ENCODE measurements around the gene HSD17B1. TPM values are rescaled to one million over a fixed set of nuclear protein-coding genes. Genes with fewer than 3 reads are reported as not detected.

Gene HSD17B1
- total and polyA plus RNA-seq, 2 of the 13 experiments (the other 11 are each of a cell fraction or from before 2014, with no cell fraction given), result 0.54 to 0.93 TPM

DNA sequence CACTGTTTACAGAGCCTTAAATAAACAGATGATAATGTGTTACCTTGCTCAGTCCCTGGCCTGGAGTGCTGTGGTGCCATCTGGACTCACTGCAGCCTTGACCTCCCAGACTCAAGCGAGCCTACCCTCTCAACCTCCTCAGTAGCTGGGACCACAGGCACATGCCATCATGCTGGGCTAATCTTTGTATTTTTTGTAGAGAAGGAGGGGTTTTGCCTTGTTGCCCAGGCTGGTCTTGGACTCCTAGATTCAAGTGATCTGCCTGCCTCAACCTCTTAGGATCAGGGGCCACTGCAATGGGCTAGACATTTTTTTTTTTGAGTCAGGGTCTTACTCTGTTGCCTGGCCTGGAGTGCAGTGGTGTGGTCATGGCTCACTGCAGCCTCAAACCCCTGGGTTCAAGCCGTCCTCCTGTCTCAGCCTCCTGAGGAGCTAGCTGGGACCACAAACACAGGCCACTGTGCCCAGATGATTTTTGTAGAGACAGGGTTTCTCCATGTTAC lies 21.7 kb upstream of the HSD17B1 start (continued):
- TF ChIP-seq, protein P1, sequence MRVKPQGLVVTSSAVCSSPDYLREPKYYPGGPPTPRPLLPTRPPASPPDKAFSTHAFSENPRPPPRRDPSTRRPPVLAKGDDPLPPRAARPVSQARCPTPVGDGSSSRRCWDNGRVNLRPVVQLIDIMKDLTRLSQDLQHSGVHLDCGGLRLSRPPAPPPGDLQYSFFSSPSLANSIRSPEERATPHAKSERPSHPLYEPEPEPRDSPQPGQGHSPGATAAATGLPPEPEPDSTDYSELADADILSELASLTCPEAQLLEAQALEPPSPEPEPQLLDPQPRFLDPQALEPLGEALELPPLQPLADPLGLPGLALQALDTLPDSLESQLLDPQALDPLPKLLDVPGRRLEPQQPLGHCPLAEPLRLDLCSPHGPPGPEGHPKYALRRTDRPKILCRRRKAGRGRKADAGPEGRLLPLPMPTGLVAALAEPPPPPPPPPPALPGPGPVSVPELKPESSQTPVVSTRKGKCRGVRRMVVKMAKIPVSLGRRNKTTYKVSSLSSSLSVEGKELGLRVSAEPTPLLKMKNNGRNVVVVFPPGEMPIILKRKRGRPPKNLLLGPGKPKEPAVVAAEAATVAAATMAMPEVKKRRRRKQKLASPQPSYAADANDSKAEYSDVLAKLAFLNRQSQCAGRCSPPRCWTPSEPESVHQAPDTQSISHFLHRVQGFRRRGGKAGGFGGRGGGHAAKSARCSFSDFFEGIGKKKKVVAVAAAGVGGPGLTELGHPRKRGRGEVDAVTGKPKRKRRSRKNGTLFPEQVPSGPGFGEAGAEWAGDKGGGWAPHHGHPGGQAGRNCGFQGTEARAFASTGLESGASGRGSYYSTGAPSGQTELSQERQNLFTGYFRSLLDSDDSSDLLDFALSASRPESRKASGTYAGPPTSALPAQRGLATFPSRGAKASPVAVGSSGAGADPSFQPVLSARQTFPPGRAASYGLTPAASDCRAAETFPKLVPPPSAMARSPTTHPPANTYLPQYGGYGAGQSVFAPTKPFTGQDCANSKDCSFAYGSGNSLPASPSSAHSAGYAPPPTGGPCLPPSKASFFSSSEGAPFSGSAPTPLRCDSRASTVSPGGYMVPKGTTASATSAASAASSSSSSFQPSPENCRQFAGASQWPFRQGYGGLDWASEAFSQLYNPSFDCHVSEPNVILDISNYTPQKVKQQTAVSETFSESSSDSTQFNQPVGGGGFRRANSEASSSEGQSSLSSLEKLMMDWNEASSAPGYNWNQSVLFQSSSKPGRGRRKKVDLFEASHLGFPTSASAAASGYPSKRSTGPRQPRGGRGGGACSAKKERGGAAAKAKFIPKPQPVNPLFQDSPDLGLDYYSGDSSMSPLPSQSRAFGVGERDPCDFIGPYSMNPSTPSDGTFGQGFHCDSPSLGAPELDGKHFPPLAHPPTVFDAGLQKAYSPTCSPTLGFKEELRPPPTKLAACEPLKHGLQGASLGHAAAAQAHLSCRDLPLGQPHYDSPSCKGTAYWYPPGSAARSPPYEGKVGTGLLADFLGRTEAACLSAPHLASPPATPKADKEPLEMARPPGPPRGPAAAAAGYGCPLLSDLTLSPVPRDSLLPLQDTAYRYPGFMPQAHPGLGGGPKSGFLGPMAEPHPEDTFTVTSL (CRISPR knock-in tag; IDR thresholded peaks at IDR 0.05; ENCODE audit: borderline replicate concordance), result peak; percentile 74; the same call in 1 of the 2 replicates
- TF ChIP-seq MBD4 (IDR thresholded peaks at IDR 0.05; ENCODE audit: borderline replicate concordance, low read length) (no peak), ADNP (CRISPR knock-in tag; IDR thresholded peaks at IDR 0.05) (no peak), ZNF674 (CRISPR knock-in tag; IDR thresholded peaks at IDR 0.05; ENCODE audit: low read depth) (no peak), BRD4 (CRISPR knock-in tag; IDR thresholded peaks at IDR 0.05) (peak; percentile 61; the same call in 1 of the 2 replicates), ZFAT (CRISPR knock-in tag; conservative IDR thresholded peaks at IDR 0.05) (no peak), HNF4G (IDR thresholded peaks at IDR 0.05; ENCODE audit: borderline replicate concordance, low read depth, low read length) (peak; percentile 85), HNF4G (CRISPR knock-in tag; IDR thresholded peaks at IDR 0.05; ENCODE audit: borderline replicate concordance, low read depth) (peak; percentile 67; the same call in 1 of the 2 replicates), KAT2B (IDR thresholded peaks at IDR 0.05; ENCODE audit: borderline replicate concordance, low read depth, low read length) (no peak), ZNF569 (CRISPR knock-in tag; IDR thresholded peaks at IDR 0.05; ENCODE audit: borderline replicate concordance) (no peak), MED13 (CRISPR knock-in tag; IDR thresholded peaks at IDR 0.05) (0 out of 2 replicates have a peak, but pooled peaks have one; percentile 55), SNAI1 (CRISPR knock-in tag; IDR thresholded peaks at IDR 0.05; ENCODE audit: borderline replicate concordance) (no peak; the same call in 1 of the 2 replicates), MEIS2 (CRISPR knock-in tag; IDR thresholded peaks at IDR 0.05) (0 out of 2 replicates have a peak, but pooled peaks have one; percentile 31)
- TF ChIP-seq, protein P2, sequence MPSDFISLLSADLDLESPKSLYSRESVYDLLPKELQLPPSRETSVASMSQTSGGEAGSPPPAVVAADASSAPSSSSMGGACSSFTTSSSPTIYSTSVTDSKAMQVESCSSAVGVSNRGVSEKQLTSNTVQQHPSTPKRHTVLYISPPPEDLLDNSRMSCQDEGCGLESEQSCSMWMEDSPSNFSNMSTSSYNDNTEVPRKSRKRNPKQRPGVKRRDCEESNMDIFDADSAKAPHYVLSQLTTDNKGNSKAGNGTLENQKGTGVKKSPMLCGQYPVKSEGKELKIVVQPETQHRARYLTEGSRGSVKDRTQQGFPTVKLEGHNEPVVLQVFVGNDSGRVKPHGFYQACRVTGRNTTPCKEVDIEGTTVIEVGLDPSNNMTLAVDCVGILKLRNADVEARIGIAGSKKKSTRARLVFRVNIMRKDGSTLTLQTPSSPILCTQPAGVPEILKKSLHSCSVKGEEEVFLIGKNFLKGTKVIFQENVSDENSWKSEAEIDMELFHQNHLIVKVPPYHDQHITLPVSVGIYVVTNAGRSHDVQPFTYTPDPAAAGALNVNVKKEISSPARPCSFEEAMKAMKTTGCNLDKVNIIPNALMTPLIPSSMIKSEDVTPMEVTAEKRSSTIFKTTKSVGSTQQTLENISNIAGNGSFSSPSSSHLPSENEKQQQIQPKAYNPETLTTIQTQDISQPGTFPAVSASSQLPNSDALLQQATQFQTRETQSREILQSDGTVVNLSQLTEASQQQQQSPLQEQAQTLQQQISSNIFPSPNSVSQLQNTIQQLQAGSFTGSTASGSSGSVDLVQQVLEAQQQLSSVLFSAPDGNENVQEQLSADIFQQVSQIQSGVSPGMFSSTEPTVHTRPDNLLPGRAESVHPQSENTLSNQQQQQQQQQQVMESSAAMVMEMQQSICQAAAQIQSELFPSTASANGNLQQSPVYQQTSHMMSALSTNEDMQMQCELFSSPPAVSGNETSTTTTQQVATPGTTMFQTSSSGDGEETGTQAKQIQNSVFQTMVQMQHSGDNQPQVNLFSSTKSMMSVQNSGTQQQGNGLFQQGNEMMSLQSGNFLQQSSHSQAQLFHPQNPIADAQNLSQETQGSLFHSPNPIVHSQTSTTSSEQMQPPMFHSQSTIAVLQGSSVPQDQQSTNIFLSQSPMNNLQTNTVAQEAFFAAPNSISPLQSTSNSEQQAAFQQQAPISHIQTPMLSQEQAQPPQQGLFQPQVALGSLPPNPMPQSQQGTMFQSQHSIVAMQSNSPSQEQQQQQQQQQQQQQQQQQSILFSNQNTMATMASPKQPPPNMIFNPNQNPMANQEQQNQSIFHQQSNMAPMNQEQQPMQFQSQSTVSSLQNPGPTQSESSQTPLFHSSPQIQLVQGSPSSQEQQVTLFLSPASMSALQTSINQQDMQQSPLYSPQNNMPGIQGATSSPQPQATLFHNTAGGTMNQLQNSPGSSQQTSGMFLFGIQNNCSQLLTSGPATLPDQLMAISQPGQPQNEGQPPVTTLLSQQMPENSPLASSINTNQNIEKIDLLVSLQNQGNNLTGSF (CRISPR knock-in tag; IDR thresholded peaks at IDR 0.05), result no peak
- TF ChIP-seq, protein P3, sequence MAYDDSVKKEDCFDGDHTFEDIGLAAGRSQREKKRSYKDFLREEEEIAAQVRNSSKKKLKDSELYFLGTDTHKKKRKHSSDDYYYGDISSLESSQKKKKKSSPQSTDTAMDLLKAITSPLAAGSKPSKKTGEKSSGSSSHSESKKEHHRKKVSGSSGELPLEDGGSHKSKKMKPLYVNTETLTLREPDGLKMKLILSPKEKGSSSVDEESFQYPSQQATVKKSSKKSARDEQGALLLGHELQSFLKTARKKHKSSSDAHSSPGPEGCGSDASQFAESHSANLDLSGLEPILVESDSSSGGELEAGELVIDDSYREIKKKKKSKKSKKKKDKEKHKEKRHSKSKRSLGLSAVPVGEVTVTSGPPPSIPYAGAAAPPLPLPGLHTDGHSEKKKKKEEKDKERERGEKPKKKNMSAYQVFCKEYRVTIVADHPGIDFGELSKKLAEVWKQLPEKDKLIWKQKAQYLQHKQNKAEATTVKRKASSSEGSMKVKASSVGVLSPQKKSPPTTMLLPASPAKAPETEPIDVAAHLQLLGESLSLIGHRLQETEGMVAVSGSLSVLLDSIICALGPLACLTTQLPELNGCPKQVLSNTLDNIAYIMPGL (CRISPR knock-in tag; IDR thresholded peaks at IDR 0.05; ENCODE audit: borderline replicate concordance in 1 of 2, low read depth in 1 of 2), result peak; percentile 10 to 53; a peak in 2 of 4 replicates
